Mononuclear cell (primary cell): ENCODE results near the gene ZBTB7B. TPM values are rescaled to one million over a fixed set of nuclear protein-coding genes. Genes with fewer than 3 reads are reported as not detected.

Source experiments
- H3K27me3 ChIP-seq: 2 replicates; pipeline ENCODE4 v1.6.0; 2011; ENCODE audit warnings: low read length, control low read depth; ENCODE audit not compliant: insufficient read depth
- H3K4me1 ChIP-seq: 2 replicates; pipeline ENCODE4 v1.5.1; 2011; ENCODE audit warnings: mild to moderate bottlenecking, low read length, control low read depth; ENCODE audit not compliant: insufficient read depth
- H3K4me3 ChIP-seq: 2 replicates; pipeline ENCODE4 v1.5.1; 2011; ENCODE audit warnings: mild to moderate bottlenecking, low read length, moderate library complexity
- H3K9me3 ChIP-seq: 2 replicates; pipeline ENCODE4 v1.5.1; 2011; ENCODE audit warnings: low read depth, mild to moderate bottlenecking, control low read depth, low read length
- total RNA-seq: library from RNA; depleted of rRNA; stranded (reverse); fragments of >200 nt; gene quantifications from one replicate; pipeline ENCODE4 v1.2.3, GENCODE V29; 2012

The ZBTB7B gene
- total RNA-seq, 1 donor, result 39.6 TPM

DNA sequence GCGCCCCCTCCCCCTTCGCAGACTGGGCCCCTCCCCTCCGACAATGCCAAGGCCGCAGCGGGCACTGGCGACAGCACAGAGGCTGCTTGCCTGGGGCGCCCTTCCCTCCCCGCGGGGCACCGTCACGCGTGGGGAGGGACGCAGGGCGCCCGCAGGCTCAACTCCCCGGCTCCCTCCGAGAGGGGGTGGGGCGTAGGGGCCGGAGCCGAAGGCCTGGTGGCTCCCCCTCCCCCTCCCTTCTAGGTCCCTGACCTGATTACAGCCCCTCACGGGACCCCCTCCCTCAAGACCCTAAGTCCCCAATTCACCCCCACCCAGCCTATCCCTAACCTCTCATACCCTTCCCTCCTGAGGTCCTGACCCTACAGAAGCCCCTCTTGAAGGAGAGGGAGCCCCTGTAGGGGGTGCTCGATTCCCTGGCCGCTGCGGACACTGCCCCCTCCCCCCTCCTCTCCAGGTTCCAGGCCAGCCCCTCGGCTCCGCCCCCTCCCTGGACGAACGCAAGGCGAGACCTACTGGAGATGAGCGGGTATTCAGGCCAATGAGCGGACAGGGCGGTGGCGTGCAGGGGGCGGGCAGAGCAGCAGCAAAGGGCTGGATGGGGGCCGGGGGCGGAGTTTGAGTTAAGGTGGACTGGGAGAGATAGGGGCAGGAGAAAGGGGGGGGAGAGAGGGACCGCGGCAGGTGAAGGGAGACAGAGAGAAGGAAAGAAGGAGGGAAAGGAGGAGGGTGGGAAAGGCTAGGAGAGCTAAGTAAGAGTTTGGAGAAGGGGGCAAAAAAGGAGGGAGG lies 733 bp upstream of the ZBTB7B start:
- H3K4me1 ChIP-seq, result peaks cover 65% of the 10 kb centered on the region
- H3K4me3 ChIP-seq, result peak overlapping the region; percentile 62
- H3K27me3 ChIP-seq, result no peaks in the 10 kb centered on the region
- H3K9me3 ChIP-seq, result no peaks in the 10 kb centered on the region

DNA sequence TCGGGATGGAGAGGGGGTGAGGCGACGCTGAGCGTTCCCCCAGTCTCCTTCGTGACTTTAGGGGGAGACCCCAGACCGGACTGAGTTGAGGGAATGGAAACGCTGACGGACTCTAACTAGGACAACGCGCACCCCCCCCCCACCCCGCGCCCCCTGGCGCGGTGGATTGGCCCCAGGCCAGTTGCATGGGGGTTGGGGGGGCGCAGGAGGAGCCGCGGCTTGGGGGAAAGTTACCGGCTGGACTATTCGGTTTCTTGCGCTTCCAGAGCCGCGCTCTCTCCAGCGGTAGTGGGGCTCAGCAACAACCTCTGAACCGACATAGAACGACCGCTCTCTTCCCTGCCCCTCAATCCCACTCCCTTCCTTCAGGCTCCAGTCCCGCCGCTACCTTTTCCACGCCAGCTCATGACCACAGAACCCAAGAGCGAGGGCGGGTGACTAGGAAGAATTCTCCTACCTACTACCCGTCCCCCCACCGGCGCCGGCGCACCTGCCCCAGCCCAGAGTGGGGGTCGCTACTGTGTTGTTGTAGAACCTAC lies 694 bp downstream of the ZBTB7B start:
- H3K9me3 ChIP-seq, result no peaks in the 10 kb centered on the region
- peak overlapping the region; percentile 96 for H3K4me3 ChIP-seq
- peaks cover 66% of the 10 kb centered on the region for H3K4me1 ChIP-seq

DNA sequence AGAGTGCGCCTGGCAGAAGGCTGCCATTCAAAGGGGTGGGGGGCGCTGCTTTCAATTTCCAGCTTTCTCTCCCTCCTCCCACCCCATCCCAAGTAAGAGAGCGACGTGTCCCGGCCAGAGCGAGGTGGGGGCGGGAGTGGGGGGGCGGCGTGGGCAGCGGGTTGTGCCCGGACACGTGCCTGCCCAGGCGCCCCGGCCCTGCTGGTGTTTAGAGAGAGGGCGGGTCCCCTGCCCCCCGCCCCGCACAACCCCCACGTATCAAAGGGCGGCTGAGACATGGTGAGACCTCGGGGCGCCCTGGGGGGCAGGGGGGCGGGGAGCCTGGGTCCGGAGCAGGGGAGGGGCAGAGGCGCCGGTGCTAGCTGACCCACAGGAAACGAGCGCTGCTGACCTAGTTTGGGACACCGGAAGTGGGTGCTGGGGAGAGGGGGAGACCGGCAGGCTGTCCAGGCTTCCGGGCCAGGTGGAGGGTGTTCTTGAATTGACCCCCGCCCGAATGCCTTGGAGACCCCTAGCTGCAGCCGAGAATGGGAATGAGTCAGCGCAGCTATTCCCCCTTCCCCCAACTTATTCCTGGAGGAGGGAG lies 1.3 kb downstream of the ZBTB7B start:
- no peaks in the 10 kb centered on the region for H3K27me3 ChIP-seq
- H3K4me3 ChIP-seq, result peak overlapping the region; percentile 96
- peaks cover 67% of the 10 kb centered on the region for H3K4me1 ChIP-seq
- no peaks in the 10 kb centered on the region for H3K9me3 ChIP-seq

More for the DNA sequence above, 694 bp downstream of the ZBTB7B start:
- H3K27me3 ChIP-seq, result no peaks in the 10 kb centered on the region

DNA sequence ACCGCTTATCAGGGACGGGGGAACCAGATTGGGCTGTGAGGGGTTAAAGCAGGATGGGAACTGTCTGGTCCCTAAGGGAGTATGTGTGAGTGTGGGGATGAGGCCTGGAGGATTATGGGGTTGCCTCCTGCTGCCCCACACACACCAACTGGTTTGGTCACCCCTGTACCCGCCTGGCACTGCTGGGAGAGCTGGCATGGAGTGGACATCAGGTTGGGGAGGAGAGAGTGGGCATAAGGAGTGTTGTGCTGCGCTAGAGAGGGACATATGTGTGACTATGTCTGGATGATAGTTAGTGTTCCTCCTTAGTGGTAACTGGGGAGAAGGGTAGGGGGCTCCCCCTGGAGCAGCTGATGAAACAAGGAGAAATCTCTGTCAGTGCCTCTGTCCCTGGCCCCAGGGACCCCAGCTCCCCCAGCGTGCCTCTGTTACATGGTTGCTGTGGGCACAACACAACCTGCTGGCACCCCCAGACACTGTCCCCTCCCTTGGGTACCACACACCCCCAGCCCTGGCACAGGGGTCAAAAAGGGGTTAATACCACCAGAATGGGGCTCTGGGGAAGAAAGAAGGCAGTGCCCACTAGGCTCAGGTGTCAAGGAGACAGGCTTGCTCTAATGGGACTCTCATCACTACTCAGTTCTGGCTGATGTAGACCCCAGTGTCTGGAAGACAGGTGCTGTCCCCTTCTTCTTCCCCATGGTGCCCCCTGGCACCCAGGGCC lies 1.9 kb downstream of the ZBTB7B start:
- Histone ChIP-seq H3K4me3 (peak overlapping the region; percentile 96), H3K27me3 (no peaks in the 10 kb centered on the region), H3K4me1 (peaks cover 66% of the 10 kb centered on the region)

DNA sequence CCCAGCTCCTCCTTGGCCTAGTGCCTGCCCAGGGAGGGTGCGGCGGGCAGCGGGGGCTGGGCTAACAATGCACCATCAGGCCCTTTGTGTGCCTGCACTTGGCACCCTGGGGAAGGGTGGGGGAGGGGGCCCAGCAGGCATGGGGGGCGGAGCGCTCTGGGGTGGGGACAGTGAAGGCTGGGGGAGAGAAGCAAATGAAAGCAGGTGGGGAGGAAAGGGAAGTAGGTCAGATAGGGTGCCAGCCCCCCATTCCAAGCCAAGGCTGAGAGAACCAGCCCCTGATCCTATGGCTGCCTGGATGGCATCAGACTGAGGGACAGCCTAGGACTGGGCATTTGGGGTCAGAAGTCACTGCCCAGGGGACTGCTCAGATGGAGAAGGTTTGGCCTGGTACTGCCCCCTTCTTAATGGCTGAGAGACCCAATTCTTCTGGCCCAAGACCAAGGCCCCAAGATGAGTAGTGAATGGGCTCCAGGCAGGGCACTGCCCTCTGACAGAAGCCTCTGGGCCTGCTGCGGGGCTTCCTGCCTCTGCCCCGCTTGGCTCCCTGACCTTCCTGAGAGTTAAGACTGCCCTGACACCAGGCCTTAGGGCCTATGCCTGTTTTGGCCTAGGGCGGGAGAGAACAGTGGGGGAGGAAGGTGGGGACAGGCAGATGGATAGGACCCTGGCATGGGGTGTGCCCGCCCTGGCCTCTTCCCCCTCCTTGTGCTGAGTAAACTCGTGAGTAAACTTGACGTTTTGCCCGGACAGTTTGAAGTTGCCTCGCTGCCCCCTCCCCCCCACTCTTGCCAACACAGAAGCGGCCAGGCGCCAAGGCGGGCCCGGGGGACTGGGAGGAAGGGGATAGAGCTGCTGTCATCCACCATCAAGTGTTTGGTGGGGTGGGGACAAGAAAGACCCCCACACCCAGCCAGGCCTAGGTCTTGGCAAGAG lies 2.7 kb downstream of the ZBTB7B start:
- H3K9me3 ChIP-seq, result no peaks in the 10 kb centered on the region
- no peaks in the 10 kb centered on the region for H3K27me3 ChIP-seq
- H3K4me1 ChIP-seq, result peaks cover 66% of the 10 kb centered on the region
- H3K4me3 ChIP-seq, result peak overlapping the region; percentile 96

More for the DNA sequence above, 1.9 kb downstream of the ZBTB7B start:
- H3K9me3 ChIP-seq, result no peaks in the 10 kb centered on the region

DNA sequence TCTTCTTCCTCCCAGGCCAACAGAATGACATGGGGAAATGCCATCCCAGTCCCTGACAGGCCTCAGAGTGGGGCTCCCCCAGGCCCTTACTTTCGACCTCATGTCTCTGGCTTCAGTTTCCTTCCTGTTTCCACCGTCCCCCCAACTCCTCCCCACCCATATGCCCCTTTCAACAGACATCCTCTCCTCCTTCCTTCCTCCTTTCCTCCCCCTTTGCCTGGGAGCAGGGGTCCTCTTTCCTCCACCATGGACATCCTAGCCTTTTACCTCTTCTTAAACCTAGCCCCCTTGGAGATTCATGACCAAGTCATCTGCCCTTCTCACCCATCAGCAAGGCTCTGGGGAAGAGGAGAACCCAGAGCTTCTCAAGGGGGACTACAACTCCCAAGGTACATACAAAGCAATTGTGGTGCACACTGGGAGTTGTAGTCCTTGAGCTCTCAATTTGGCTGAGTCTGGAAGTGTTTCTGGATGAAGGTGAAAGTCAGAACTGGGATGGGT lies 4.0 kb downstream of the ZBTB7B start:
- peaks cover 75% of the 10 kb centered on the region for H3K4me1 ChIP-seq
- H3K27me3 ChIP-seq, result no peaks in the 10 kb centered on the region
- no peak overlapping the region for H3K4me3 ChIP-seq
- H3K9me3 ChIP-seq, result no peaks in the 10 kb centered on the region

DNA sequence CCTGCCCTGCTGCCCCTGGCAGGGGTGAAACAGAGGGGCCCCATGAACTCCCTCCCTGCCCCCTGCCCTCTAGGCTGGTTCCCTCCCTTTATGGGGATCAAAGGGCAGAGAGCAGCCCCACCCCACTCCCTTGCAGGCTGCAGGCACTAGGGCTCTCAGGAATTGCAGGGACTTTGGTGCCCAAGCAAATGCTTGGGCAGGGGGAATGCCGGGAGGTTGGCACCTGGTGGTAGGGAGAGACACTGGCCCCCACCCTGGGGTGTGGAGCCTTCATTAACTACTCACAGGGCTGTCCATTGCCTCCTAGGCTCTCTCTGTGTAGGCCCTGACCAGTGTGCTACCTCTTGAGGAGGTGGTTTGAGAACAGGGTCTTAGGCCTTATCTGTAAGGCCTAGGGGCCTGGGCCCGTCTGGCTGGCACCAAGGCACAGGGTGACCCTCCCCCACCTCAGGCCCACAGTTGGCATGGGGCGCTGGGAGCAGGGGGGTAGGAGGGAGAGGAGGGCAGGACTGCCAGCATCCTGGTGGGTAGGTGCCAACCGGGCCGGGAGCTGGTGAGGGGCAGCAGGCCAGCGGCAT lies 4.7 kb downstream of the ZBTB7B start:
- Histone ChIP-seq H3K9me3 (no peaks in the 10 kb centered on the region), H3K4me3 (peak overlapping the region; percentile 53), H3K4me1 (peaks cover 82% of the 10 kb centered on the region), H3K27me3 (no peaks in the 10 kb centered on the region)

DNA sequence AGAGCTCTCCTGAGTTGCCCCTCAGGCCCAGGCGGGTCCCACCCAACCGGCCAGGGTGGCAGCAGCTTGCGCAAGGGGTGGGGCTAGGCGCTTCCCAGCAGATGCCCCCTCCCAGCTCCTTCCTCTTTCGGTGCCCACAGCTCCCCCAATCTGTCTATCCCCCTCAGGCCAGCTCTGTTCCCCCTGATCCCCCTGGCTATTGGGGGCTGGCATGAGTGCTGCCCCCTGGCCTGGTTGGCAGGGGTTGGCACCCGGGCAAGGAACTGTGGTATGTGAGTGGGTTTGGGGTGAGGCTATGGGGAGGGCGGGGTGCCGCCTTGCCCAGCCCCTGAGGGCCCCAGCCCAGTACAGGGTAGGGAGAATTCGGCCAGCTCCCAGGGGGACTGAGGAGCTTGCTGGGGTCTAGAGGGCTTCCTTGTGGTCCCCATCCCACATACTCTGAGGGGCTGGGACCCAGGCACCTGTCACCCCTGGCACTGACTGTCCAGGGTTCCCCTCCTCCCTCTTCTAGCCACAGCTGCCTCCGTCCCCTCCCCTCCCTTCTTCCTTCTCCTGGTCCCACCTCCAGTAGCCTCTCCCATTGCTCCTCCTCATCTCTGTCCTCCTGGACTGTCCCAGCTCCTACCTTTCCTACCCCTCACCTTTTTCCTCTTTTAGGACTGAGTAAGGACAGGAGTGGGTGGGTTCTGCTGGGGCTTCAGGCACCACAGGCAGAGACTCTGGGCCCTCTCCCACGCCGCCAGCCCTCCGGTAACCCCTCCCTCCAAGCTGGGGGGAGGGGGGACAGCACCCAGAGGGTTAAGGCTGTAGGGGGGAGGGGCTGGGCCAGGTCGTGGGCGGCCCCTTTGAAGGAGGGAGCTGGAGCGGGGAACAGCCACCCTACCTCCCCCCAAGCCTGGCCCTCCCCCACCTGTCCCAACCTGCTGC lies 5.7 kb downstream of the ZBTB7B start:
- Histone ChIP-seq H3K4me3 (peak overlapping the region; percentile 53), H3K4me1 (peaks cover 91% of the 10 kb centered on the region), H3K9me3 (no peaks in the 10 kb centered on the region), H3K27me3 (no peaks in the 10 kb centered on the region)

DNA sequence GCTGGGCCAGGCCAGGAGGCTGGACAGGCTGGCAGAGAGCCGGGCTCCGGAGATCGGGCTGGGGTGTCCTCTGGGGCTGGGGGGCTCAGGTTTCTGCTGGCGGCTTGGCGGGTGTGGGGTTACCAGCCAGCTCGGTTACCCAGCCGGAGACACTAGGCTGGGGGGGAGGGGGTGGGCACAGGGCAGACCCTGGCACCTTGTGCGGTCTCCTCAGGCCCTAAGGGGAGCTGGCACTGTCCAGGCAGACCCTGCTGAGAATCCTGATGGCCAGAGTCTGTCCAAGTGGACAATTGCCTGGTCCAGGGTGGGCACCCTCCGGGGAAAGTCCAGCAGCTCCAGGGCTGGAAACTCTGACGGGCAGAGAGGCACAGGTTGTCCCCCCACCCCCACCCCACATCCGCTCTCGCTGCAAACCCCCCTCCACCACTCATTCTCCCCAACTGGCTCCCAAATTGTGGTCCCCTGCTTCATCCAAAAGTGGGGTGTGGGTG lies 6.7 kb downstream of the ZBTB7B start:
- Histone ChIP-seq H3K4me1 (peaks cover 97% of the 10 kb centered on the region), H3K27me3 (no peaks in the 10 kb centered on the region), H3K4me3 (peak overlapping the region; percentile 53), H3K9me3 (no peaks in the 10 kb centered on the region)

DNA sequence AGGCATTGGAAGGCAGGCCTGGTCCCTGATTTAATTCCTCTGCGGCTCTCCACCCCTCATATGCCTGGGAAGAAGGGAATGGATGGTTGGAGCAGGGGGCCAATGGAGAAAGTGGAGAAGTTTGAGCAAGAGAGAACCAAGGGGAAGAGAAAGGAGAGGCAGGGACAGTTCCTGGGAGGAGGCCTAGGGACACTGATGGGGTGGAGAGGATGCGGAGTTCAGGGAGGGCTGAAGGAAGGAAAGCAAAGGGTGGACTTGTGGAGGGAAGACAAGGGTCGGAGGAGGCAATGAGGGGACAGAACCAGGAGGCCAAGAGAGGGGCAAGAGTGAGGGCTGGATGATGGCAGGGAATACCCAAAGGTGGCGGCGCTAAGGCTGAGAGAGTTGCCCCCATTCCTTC lies 7.1 kb downstream of the ZBTB7B start:
- Histone ChIP-seq H3K27me3 (no peaks in the 10 kb centered on the region), H3K4me1 (peaks cover 96% of the 10 kb centered on the region), H3K4me3 (peak overlapping the region; percentile 53), H3K9me3 (no peaks in the 10 kb centered on the region)

DNA sequence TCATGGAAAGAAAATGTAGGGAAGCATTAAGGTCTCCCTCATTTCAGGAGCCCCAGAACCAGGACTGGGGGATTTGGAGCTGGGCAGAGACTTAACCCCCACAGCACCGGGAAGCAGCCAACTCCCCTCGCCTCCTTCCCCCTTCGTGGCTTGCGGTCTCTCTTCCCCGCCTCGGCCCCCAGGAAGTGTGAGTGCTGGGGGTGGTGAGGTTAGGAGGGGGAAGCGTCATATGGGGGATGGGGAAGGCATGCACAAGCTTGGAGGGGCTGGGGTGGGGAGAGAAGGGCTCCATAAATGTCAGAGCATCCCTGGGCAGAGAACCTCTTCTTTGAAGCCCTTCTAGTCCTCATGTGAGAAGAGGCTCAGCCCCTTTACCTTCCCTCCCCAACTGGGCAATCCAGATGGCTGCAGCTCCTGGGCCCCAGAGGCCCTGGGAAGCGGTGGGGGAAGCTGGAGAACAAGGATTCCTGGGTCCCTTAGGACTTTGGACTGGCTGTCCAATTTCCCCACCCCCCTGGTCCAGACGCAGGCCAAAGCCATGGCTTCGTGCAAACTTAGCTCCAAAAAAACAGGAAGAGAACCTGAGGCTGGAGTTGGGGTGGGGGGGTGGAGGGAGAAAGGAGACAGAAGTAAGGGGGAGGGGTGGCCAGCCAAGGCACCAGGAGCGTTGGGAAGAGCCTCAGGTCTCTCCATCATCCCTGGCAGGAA lies 7.8 kb downstream of the ZBTB7B start:
- Histone ChIP-seq H3K27me3 (no peaks in the 10 kb centered on the region), H3K4me1 (peaks cover 96% of the 10 kb centered on the region)

DNA sequence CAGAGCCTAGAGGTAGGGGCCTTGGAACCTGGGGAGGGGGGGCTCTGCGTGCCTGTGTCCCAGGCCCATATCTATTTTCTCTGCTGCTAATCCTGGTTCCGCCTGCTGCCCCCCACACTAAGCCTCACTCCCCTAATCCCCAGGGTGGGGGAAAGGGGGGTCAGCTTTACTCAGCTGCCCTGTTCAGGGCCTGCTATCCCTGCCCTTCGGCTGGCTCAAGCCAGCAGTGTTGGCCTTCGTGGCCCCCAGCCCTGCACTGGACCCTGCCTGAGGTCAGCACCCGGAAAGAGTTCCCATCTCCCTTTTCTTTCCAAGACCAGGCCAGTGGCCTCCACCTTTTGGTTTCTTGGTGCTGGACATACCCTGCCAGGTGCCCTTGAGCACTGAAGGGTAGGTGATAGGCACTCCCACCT lies 8.4 kb downstream of the ZBTB7B start:
- Histone ChIP-seq H3K4me3 (no peak overlapping the region), H3K9me3 (no peaks in the 10 kb centered on the region), H3K27me3 (no peaks in the 10 kb centered on the region), H3K4me1 (peaks cover 96% of the 10 kb centered on the region)

More for the DNA sequence above, 7.8 kb downstream of the ZBTB7B start:
- Histone ChIP-seq H3K4me3 (peak overlapping the region; percentile 53), H3K9me3 (no peaks in the 10 kb centered on the region)
